ENCODE data around the gene XRCC3. TPM values are rescaled to one million over a fixed set of nuclear protein-coding genes. Genes with fewer than 3 reads are reported as not detected.

XRCC3 gene
- total and polyA plus RNA-seq, 2 experiments from 2014 or later = 20.4 to 72.9 TPM

- TF ChIP-seq JUNB (IDR thresholded peaks at IDR 0.05; ENCODE audit: unreplicated experiment) (no peak), STAT1 (IDR thresholded peaks at IDR 0.05; ENCODE audit: unreplicated experiment) (no peak), ETS1 (IDR thresholded peaks at IDR 0.05) (no peak), NANOG (IDR thresholded peaks at IDR 0.05; ENCODE audit: borderline replicate concordance) (no peak), EZH2 (IDR thresholded peaks at IDR 0.05; ENCODE audit: low read depth, unreplicated experiment) (no peak), ZNF331 (CRISPR knock-in tag; IDR thresholded peaks at IDR 0.05; ENCODE audit: low read depth) (no peak)
- ATAC-seq = no peak
- Mint-ChIP-seq H3K4me1 (peaks cover 32% of the 10 kb centered on the region), H3K4me3 (no peak overlapping the region), H3K27ac (no peak overlapping the region), H3K9me3 (no peaks in the 10 kb centered on the region), H3K27me3 (ENCODE audit: insufficient read depth, low read depth, poor library complexity) (peaks cover 20% of the 10 kb centered on the region), H3K36me3 (ENCODE audit: low read depth) (peaks cover 17% of the 10 kb centered on the region)
- no peak overlapping the region for H2AFZ ChIP-seq
- H3K4me2 ChIP-seq = no peak overlapping the region
- no peaks in the 10 kb centered on the region for H3K9me2 ChIP-seq (ENCODE audit: insufficient read depth)
- no peaks in the 10 kb centered on the region for H3K4me1 ChIP-seq (ENCODE audit: insufficient read depth)
- H3F3A ChIP-seq (replicated peaks; ENCODE audit: low read depth) = no peaks in the 10 kb centered on the region
- no peaks in the 10 kb centered on the region for H3K79me2 ChIP-seq (replicated peaks; ENCODE audit: insufficient read depth)
- H3K27me3 ChIP-seq (ENCODE audit: insufficient read depth) = no peaks in the 10 kb centered on the region
- H3K27ac ChIP-seq (ENCODE audit: low read depth) = no peak overlapping the region
- no peaks in the 10 kb centered on the region for H4K20me1 ChIP-seq (replicated peaks; ENCODE audit: insufficient read depth)
- H3K36me3 ChIP-seq (ENCODE audit: insufficient read depth) = no peaks in the 10 kb centered on the region
- no peak for DNase-seq (ENCODE audit: low spot score)
- no peak overlapping the region for H3K4me3 ChIP-seq
Measured at GRCh38 chr14:103738701-103739451, 23.6 kb upstream of the XRCC3 start.

- no peak overlapping the region for H3K27ac ChIP-seq (ENCODE audit: low read depth)
- H2AFZ ChIP-seq = no peak overlapping the region
- no peaks in the 10 kb centered on the region for H3K9me2 ChIP-seq (ENCODE audit: insufficient read depth)
- H3K4me1 ChIP-seq (ENCODE audit: insufficient read depth) = no peaks in the 10 kb centered on the region
- H3K9me3 Mint-ChIP-seq = no peaks in the 10 kb centered on the region
- no peaks in the 10 kb centered on the region for H3K36me3 ChIP-seq (ENCODE audit: insufficient read depth)
- no peak for ATAC-seq
- H3F3A ChIP-seq (replicated peaks; ENCODE audit: low read depth) = no peaks in the 10 kb centered on the region
- H3K4me1 Mint-ChIP-seq = peaks cover 30% of the 10 kb centered on the region
- H3K4me3 ChIP-seq = no peak overlapping the region
- H3K4me3 Mint-ChIP-seq = no peak overlapping the region
- no peak overlapping the region for H3K4me2 ChIP-seq
- DNase-seq (ENCODE audit: low spot score) = no peak
- no peak overlapping the region for H3K27ac Mint-ChIP-seq
- no peaks in the 10 kb centered on the region for H4K20me1 ChIP-seq (replicated peaks; ENCODE audit: insufficient read depth)
- no peaks in the 10 kb centered on the region for H3K27me3 ChIP-seq (ENCODE audit: insufficient read depth)
- peaks cover 23% of the 10 kb centered on the region for H3K36me3 Mint-ChIP-seq (ENCODE audit: low read depth)
- peaks cover 17% of the 10 kb centered on the region for H3K27me3 Mint-ChIP-seq (ENCODE audit: insufficient read depth, low read depth, poor library complexity)
- H3K79me2 ChIP-seq (replicated peaks; ENCODE audit: insufficient read depth) = no peaks in the 10 kb centered on the region
- TF ChIP-seq EZH2phosphoT487 (IDR thresholded peaks at IDR 0.05; ENCODE audit: unreplicated experiment) (no peak), CREB1 (CRISPR knock-in tag; IDR thresholded peaks at IDR 0.05; ENCODE audit: low read depth) (no peak), REST (IDR thresholded peaks at IDR 0.05; ENCODE audit: unreplicated experiment) (no peak)
Measured at GRCh38 chr14:103738166-103738565, 22.9 kb upstream of the XRCC3 start.

All from GM23338 (cell line).